WI38 (cell line): Measurements from ENCODE around the gene TMEM184B.
A peak's percentile ranks its signal among the peaks of the same experiment; 100 is the strongest.

Experiments used
- H3K4me3 ChIP-seq: 2 replicates; pipeline ENCODE4 v1.5.1; 2011; ENCODE audit warnings: low read depth, mild to moderate bottlenecking, control low read depth, low read length
- TF ChIP-seq, protein P1 (sequence below): IDR thresholded peaks from 2 replicates; pipeline ENCODE4 v1.5.1; 2012; ENCODE audit warnings: low read depth, mild to moderate bottlenecking, control low read depth, low read length

TMEM184B gene

DNA sequence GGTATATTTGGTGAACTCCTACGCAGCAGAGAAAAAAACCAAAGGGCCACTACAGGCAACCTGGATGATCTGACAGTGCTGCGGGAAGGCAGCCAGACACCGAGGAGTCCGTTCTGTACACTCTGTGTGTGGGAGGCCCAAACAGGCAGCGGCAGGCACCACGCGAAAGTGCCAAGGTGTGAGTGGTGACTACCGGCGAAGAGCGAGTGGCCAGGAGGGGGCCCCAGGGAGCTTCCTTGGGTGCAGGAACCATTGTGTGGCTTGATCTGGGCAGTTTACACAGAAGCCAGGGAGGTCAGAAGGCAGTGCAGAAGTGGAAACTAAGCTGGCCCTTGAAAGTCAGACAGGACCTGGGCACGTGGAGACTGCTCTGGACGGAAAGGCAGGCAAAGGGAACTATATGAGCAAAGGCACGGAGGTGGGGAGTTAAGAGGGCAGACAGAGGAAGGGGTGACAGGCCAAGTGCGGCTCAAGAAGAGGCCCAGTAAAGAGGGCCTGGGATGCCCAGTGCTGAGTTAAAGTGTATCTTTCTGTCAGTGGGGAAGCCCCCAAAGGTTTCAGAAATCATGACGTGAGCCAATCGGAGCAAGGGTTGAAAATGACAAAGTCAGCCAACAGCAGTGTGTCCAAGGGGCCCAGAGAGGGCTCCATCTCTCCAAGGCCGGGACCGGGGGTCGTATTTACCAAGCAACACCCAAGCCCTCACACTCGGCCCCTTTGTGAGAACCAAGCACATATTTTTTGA, 10.6 kb downstream of the TMEM184B start:
- no peak overlapping the region for H3K4me3 ChIP-seq
- TF ChIP-seq, protein P1, sequence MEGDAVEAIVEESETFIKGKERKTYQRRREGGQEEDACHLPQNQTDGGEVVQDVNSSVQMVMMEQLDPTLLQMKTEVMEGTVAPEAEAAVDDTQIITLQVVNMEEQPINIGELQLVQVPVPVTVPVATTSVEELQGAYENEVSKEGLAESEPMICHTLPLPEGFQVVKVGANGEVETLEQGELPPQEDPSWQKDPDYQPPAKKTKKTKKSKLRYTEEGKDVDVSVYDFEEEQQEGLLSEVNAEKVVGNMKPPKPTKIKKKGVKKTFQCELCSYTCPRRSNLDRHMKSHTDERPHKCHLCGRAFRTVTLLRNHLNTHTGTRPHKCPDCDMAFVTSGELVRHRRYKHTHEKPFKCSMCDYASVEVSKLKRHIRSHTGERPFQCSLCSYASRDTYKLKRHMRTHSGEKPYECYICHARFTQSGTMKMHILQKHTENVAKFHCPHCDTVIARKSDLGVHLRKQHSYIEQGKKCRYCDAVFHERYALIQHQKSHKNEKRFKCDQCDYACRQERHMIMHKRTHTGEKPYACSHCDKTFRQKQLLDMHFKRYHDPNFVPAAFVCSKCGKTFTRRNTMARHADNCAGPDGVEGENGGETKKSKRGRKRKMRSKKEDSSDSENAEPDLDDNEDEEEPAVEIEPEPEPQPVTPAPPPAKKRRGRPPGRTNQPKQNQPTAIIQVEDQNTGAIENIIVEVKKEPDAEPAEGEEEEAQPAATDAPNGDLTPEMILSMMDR: peak; percentile 37; the same call in 1 of the 2 replicates

DNA sequence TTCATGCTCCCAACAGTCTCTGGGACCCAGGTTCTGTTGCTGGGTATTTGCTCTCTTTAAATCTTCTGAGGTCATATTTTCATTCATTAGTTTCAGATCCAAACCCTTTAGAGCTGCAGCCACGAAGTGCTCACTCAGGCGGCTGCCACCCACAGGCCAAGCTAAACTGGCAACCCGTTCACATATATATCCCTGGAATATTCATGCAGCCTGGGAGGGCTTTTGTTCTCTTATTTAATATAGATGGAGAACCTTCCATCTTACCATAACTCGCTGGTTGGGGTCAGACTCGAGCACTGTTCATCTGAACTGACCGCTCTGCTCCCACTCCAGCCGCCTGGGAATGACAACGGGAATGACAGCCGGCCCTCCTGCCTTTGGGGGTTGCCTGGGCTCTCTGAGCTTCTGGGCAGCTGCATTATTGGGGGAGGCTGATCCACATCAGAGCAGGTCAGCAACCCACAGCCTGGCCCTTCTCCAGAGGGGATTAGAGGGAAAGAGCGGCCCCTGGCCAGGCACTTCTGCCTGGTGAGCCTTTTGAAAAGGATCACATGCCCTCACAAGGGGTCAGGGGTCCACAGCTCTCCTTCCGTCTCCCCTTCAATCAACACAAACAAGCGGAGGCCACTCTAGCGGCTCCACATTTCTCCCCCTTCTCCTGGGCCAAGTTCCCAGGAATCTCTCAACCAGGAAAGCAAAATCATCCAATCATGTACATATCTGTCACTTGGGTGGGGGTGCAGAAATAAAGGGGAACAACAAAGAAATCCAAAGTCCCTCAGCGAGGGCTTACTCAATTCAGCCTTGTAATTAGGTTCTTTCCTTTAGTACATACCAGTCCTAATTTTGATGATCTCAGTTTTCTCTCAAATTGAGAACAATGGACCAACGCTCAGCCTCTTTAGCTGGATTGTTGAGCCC, 11.8 kb downstream of the TMEM184B start:
- no peak overlapping the region for H3K4me3 ChIP-seq
- TF ChIP-seq, protein P1: no peak

DNA sequence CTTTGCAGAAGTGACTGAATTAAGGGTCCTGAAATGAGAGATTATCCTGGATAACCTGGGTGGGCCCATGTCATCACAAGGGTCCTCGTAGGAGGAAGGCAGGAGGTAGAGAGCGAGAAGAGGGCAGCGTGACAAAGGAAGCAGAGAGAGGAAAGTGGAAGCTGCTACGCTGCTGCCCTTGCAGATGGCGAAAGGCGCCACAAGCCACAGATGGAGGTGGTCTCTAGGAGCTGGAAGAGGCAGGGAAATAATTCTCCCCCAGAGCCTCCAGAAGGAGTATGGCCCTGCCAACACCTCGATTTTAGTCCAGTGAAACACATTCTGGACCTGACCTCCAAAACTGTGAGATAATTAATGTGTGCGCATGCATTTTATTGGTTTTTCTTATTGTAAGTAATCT, 13.4 kb downstream of the TMEM184B start:
- H3K4me3 ChIP-seq: no peak overlapping the region

GRCh38 chr22:38258895-38259294, 13.9 kb downstream of the TMEM184B start:
- H3K4me3 ChIP-seq: no peak overlapping the region
- TF ChIP-seq, protein P1: no peak

More for the DNA sequence above, 13.4 kb downstream of the TMEM184B start:
- TF ChIP-seq, protein P1: no peak

GRCh38 chr22:38257650-38258250, 15.1 kb downstream of the TMEM184B start:
- TF ChIP-seq, protein P1: no peak
- peak overlapping the region; percentile 42 for H3K4me3 ChIP-seq

DNA sequence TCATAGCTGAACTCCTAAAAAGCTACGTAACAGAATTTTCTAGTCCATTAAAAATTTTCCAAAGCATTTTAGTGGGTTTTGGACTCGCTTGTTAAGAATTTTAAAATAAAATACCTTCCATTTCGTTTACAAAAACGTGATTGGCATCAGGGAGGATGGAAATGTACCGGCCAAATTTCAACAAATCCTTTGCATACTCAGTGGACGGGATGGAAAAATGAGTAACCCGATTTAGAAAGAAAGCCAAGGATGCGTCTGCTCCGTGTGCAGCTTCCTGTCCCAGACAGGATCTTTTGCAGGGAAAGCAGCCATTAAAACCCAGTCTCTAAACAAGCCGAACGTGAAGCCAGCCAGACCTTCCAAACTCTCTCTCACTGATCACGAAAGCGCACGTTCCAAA, 15.6 kb downstream of the TMEM184B start:
- peak overlapping the region; percentile 42 for H3K4me3 ChIP-seq
- TF ChIP-seq, protein P1: no peak

- no peak overlapping the region for H3K4me3 ChIP-seq
- TF ChIP-seq, protein P1: no peak
Measured at GRCh38 chr22:38255697-38256096, 17.1 kb downstream of the TMEM184B start.
